Type B pancreatic cell (in vitro differentiated cells): ENCODE results near the gene SGCB. TPM values are rescaled to one million over a fixed set of nuclear protein-coding genes. Genes with fewer than 3 reads are reported as not detected.
A peak's percentile ranks its signal among the peaks of the same experiment; 100 is the strongest.

ENCODE experiments used
- DNase-seq: peaks from one replicate; pipeline ENCODE4 v3.0.0; 2021; ENCODE audit warnings: mixed read lengths; ENCODE audit not compliant: unreplicated experiment; ENCODE audit errors: extremely low spot score
- H3K27ac Mint-ChIP-seq: 2 replicates; pipeline ENCODE4 v1.8.0; 2021; ENCODE audit warnings: mild to moderate bottlenecking, mixed read lengths
- H3K27me3 Mint-ChIP-seq: 2 replicates; pipeline ENCODE4 v1.8.0; 2021; ENCODE audit warnings: mixed read lengths
- H3K36me3 Mint-ChIP-seq: 2 replicates; pipeline ENCODE4 v1.8.0; 2021; ENCODE audit warnings: mixed read lengths
- H3K4me1 Mint-ChIP-seq: one replicate; pipeline ENCODE4 v1.8.0; 2021; ENCODE audit warnings: mixed read lengths; ENCODE audit not compliant: unreplicated experiment
- H3K4me3 Mint-ChIP-seq: 2 replicates; pipeline ENCODE4 v1.8.0; 2021; ENCODE audit warnings: mild to moderate bottlenecking, mixed read lengths
- H3K9me3 Mint-ChIP-seq: 2 replicates; pipeline ENCODE4 v1.8.0; 2021; ENCODE audit warnings: mixed read lengths
- total RNA-seq: library from RNA; stranded (reverse); gene quantifications from 2 replicates; pipeline ENCODE4 v1.2.1, GENCODE V29; 2021; ENCODE audit warnings: low replicate concordance
- TF ChIP-seq, protein P1 (sequence below): fragments of 200-600 bp; sonication (generic); conservative IDR thresholded peaks from 2 replicates; pipeline ENCODE4 v1.5.0; 2021; ENCODE audit warnings: antibody characterized with exemption, mild to moderate bottlenecking

Gene SGCB
- total RNA-seq, 1 donor from 2014 or later: 39.1 TPM

DNA sequence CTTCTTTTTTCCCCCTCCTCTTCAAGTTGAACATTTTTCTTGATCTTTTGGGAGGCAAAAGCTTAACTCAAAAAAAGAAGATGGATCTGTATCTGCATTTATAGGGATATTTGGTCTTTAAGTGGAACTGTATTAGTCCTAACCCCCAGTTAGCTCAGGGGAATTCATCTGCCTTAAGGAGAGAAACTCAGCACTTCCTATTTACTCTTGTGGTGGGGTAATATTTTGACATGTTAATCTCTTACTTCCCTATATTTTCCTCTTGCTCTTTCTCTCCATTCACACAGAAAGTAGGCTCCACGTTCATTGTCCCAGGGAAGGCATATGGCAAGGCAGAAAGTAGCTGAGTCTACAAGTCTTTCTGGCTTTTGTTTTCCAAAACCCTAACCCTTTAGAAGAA, 23.2 kb downstream of the SGCB start:
- Mint-ChIP-seq H3K4me1 (no peaks in the 10 kb centered on the region), H3K4me3 (no peak overlapping the region), H3K27me3 (no peaks in the 10 kb centered on the region), H3K36me3 (peaks cover 13% of the 10 kb centered on the region), H3K27ac (peak overlapping the region; percentile 27), H3K9me3 (no peaks in the 10 kb centered on the region)
- TF ChIP-seq, protein P1, sequence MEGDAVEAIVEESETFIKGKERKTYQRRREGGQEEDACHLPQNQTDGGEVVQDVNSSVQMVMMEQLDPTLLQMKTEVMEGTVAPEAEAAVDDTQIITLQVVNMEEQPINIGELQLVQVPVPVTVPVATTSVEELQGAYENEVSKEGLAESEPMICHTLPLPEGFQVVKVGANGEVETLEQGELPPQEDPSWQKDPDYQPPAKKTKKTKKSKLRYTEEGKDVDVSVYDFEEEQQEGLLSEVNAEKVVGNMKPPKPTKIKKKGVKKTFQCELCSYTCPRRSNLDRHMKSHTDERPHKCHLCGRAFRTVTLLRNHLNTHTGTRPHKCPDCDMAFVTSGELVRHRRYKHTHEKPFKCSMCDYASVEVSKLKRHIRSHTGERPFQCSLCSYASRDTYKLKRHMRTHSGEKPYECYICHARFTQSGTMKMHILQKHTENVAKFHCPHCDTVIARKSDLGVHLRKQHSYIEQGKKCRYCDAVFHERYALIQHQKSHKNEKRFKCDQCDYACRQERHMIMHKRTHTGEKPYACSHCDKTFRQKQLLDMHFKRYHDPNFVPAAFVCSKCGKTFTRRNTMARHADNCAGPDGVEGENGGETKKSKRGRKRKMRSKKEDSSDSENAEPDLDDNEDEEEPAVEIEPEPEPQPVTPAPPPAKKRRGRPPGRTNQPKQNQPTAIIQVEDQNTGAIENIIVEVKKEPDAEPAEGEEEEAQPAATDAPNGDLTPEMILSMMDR: no peak
- no peak for DNase-seq

DNA sequence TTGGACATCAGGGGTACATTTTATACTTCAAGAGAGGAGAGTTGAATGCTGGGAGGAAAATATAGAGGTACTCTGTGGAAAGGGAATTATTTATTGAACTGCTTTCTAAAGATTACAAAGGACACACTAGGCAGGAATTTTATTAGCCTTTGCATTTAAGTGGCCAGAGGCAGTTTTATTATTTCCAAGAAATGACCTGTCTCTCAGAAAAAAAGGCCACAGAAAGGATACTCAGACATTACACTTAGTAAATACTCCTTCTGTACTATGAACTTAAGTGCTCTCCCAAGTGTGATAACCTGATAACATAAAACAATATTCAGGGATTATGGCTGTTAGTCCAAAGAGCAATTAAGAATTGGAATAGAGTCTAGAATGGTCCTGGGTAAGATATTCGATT, 25.4 kb downstream of the SGCB start:
- H3K27ac Mint-ChIP-seq: no peak overlapping the region
- H3K27me3 Mint-ChIP-seq: no peaks in the 10 kb centered on the region
- H3K9me3 Mint-ChIP-seq: no peaks in the 10 kb centered on the region
- peaks cover 9% of the 10 kb centered on the region for H3K36me3 Mint-ChIP-seq
- TF ChIP-seq, protein P1: no peak
- no peaks in the 10 kb centered on the region for H3K4me1 Mint-ChIP-seq
- DNase-seq: no peak
- no peak overlapping the region for H3K4me3 Mint-ChIP-seq

DNA sequence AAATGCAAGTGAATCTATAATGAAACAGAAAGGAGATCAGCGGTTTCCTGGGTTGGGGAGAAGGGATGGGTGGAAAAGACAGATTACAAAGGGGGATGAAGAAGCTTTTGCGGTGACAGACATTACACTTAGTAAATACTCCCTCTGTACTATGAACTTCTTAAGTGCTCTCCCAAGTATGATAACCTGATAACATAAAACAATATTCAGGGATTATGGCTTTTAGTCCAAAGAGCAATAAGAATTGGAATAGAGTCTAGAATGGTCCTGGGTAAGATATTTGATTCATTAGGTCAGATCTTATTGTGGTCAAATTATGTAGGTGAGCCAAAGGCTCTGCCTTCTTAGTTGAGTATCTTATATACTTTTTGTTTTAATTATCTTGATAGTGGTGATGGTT, 27.1 kb downstream of the SGCB start:
- H3K27me3 Mint-ChIP-seq: no peaks in the 10 kb centered on the region
- H3K4me3 Mint-ChIP-seq: no peak overlapping the region
- peaks cover 9% of the 10 kb centered on the region for H3K36me3 Mint-ChIP-seq
- H3K4me1 Mint-ChIP-seq: no peaks in the 10 kb centered on the region
- TF ChIP-seq, protein P1: no peak
- no peak overlapping the region for H3K27ac Mint-ChIP-seq
- no peaks in the 10 kb centered on the region for H3K9me3 Mint-ChIP-seq
- no peak for DNase-seq

DNA sequence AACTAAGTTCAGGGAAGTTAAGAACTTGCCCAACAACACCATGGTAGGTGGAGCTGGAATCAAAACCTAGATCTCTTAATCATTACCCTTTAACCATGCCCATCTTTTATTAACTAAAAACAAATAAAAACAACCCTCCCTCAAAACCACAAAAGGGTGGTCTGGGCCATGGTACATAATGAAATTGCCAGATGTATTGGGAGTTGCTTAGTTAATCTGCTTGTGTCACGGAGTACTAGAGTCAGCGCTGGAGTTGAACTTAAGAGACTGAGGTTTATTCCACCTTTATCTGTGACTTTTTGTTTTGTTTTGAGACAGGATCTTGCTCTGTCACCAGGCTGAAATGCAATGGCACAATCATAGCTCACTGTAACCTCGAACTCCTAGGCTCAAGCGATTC, 31.2 kb downstream of the SGCB start:
- H3K9me3 Mint-ChIP-seq: no peaks in the 10 kb centered on the region
- no peak for DNase-seq
- H3K27ac Mint-ChIP-seq: no peak overlapping the region
- no peaks in the 10 kb centered on the region for H3K27me3 Mint-ChIP-seq
- H3K36me3 Mint-ChIP-seq: peaks cover 5% of the 10 kb centered on the region
- no peaks in the 10 kb centered on the region for H3K4me1 Mint-ChIP-seq
- H3K4me3 Mint-ChIP-seq: no peak overlapping the region
- TF ChIP-seq, protein P1: no peak

DNA sequence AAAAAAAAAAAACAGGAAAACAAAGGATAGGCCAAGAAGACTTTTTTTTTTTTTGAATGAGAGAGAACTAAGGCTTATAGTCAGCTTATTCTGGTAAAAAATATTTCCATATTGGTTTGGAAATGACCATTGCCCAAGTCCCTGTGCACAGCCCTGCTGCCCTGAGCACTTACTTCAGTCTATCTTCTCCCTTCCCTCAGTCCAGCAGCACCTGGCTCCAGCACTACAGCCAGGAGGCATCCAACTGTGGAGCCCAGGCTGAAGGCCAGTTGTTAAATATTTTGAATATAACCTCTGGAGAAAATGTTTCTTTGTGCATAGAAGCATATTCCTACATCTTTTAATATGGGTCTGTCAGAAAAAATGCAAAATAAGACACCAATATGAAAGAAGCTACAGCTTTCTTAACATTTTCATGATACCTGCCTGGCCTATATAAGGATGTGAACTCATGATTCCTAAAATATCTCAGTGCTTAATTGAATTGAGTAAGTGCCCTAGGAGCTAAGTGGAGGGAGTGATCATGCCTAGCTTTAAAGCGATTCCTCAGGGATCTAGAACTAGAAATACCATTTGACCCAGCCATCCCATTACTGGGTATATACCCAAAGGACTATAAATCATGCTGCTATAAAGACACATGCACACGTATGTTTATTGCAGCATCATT, 32.4 kb downstream of the SGCB start:
- no peaks in the 10 kb centered on the region for H3K36me3 Mint-ChIP-seq
- DNase-seq: no peak
- H3K27me3 Mint-ChIP-seq: no peaks in the 10 kb centered on the region
- H3K4me3 Mint-ChIP-seq: no peak overlapping the region
- no peaks in the 10 kb centered on the region for H3K9me3 Mint-ChIP-seq
- no peaks in the 10 kb centered on the region for H3K4me1 Mint-ChIP-seq
- H3K27ac Mint-ChIP-seq: no peak overlapping the region
- TF ChIP-seq, protein P1: no peak

DNA sequence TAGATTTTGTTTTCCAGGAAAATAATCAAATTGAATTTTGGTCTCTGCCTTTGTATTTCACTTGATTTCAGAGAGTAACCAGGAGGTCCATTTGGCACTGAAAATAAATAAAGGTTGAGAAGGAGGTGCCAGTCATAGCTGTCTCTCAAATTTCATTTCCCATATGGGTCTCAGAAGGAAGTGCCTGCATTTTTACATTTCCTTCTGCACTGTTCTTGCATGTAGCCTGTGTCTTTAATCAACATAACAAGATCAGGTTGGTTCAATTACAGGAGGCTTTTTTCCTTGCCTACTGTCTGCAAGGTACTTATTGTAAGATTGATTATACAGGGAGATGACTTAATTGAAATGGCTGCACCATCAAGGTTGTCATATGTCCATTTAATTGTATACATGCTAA, 33.7 kb downstream of the SGCB start:
- Mint-ChIP-seq H3K4me3 (no peak overlapping the region), H3K4me1 (no peaks in the 10 kb centered on the region), H3K27ac (no peak overlapping the region), H3K27me3 (no peaks in the 10 kb centered on the region), H3K9me3 (no peaks in the 10 kb centered on the region), H3K36me3 (no peaks in the 10 kb centered on the region)
- DNase-seq: no peak
- TF ChIP-seq, protein P1: no peak
